ENCODE results near the gene PXYLP1.

DNA sequence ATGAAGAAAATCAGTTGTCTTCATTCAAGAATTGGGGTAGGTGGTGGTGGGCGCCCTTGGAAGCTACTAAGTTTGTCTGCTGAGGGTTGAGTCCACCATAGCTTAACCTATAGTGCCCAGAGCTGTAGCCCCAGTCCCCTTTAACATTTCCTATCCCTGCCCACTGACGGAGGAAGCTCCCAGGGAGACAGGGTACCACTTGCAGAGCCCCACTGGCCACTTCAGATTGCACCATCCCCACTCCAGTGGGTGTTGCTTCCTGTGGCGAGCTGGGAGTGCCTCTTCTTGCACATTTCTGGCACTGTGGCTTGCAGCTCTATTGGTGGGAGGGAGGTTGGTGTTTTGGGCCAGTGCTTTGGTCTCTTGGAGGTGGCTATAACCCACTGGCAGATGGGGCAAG, 2.7 kb downstream of the PXYLP1 start:
- TF ChIP-seq, protein P1, sequence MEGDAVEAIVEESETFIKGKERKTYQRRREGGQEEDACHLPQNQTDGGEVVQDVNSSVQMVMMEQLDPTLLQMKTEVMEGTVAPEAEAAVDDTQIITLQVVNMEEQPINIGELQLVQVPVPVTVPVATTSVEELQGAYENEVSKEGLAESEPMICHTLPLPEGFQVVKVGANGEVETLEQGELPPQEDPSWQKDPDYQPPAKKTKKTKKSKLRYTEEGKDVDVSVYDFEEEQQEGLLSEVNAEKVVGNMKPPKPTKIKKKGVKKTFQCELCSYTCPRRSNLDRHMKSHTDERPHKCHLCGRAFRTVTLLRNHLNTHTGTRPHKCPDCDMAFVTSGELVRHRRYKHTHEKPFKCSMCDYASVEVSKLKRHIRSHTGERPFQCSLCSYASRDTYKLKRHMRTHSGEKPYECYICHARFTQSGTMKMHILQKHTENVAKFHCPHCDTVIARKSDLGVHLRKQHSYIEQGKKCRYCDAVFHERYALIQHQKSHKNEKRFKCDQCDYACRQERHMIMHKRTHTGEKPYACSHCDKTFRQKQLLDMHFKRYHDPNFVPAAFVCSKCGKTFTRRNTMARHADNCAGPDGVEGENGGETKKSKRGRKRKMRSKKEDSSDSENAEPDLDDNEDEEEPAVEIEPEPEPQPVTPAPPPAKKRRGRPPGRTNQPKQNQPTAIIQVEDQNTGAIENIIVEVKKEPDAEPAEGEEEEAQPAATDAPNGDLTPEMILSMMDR (IDR thresholded peaks at IDR 0.05 in 4 of 5, conservative IDR thresholded peaks at IDR 0.05 in 1 of 5) = no peak
- no peak for TF ChIP-seq POLR2A (IDR thresholded peaks at IDR 0.05)
